GM20000 (cell line): ENCODE results near the gene UBASH3B.
A peak's percentile ranks its signal among the peaks of the same experiment; 100 is the strongest.

Experiments used
- DNase-seq: peaks from one replicate; pipeline ENCODE4 v3.0.0; 2012; ENCODE audit warnings: low spot score
- CTCF ChIP-seq: IDR thresholded peaks from 2 replicates; pipeline ENCODE4 v1.5.1; 2012; ENCODE audit warnings: mild to moderate bottlenecking, control low read depth; ENCODE audit errors: extremely low read depth, missing control alignments

Gene UBASH3B

GRCh38 chr11:122807731-122808477 lies 152.4 kb downstream of the UBASH3B start:
- no peak for TF ChIP-seq CTCF
- DNase-seq, result no peak

DNA sequence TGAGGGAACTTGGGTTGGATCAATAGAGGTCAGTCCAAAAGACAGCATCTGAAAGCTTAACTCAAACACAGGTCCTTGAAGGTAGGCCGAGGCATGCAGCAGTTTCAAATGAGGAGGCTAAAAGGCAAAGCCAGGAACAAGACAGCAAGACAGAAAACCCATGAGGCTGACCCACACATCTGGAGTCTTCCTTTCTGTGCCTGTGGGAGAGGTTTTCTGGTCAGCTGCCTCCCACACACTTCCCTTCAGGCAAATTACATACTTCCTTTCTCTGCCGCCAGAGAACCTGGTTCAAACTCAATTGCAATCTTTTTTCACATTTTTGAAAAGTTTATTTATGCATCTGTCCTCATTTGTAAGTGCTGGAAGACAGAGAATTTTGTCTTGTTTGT lies 153.0 kb downstream of the UBASH3B start:
- TF ChIP-seq CTCF, result no peak
- peak; percentile 66 for DNase-seq

GRCh38 chr11:122809866-122810265 lies 154.3 kb downstream of the UBASH3B start:
- no peak for DNase-seq
- TF ChIP-seq CTCF, result no peak

DNA sequence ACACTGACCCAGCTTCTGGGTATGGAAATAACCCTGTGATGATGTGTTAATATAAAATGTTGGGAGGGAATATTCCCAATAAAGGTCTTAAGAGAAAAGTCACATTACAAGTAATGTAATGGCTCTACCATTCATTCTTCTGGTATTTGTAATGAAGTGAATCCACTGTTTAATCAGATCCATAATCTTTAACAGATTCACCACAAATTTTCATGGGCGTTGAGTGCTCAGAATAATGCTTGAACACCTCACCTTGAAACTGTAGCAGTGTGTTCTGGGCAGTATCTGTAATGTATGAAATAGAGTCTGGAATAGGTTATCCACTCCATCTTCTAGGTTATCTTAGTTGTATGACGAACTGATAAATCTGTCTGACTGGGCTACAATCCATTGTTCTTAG lies 156.2 kb downstream of the UBASH3B start:
- TF ChIP-seq CTCF, result no peak

DNA sequence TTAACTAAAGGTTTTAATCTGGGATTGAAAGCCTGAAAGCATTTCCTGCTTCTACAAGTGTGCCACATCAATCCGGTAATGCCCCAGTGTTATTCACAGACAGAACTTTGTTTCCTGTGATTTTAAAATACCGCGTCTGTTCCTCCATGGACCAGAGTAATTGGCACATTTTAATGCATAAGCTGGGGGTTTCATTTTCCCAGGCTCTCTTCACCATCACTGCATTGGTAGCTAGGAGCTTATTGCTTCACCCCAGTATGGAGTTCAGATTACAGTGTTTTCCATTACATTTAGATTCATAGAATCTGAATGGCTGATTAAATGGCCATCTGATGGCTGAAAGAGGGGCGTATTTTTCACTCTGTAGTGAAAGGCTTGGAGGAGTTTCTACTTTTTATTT lies 157.1 kb downstream of the UBASH3B start:
- no peak for TF ChIP-seq CTCF

More for the DNA sequence above, 156.2 kb downstream of the UBASH3B start:
- no peak for DNase-seq

GRCh38 chr11:122813176-122813893 lies 157.8 kb downstream of the UBASH3B start:
- no peak for DNase-seq
- TF ChIP-seq CTCF, result no peak

More for the DNA sequence above, 157.1 kb downstream of the UBASH3B start:
- DNase-seq, result no peak

- no peak for TF ChIP-seq CTCF
- DNase-seq, result no peak
These were observed 158.4 kb downstream of the UBASH3B start for GRCh38 chr11:122813894-122814270.
